OCI-LY3 (cell line): ENCODE measurements around the gene SUPT20H.

ENCODE experiments used
- EZH2phosphoT487 ChIP-seq: fragments of 200-600 bp; shearing (Covaris generic); IDR thresholded peaks from 2 replicates; pipeline ENCODE4 v1.6.1; 2018; ENCODE audit warnings: antibody characterized with exemption, mixed run types, low read depth
- TF ChIP-seq, protein P1 (sequence below): fragments of 200-600, 300-600 bp; sonication (generic); IDR thresholded peaks from 2 replicates; pipeline ENCODE4 v1.5.1; 2014; ENCODE audit warnings: antibody characterized with exemption, low read length, low read depth

DNA sequence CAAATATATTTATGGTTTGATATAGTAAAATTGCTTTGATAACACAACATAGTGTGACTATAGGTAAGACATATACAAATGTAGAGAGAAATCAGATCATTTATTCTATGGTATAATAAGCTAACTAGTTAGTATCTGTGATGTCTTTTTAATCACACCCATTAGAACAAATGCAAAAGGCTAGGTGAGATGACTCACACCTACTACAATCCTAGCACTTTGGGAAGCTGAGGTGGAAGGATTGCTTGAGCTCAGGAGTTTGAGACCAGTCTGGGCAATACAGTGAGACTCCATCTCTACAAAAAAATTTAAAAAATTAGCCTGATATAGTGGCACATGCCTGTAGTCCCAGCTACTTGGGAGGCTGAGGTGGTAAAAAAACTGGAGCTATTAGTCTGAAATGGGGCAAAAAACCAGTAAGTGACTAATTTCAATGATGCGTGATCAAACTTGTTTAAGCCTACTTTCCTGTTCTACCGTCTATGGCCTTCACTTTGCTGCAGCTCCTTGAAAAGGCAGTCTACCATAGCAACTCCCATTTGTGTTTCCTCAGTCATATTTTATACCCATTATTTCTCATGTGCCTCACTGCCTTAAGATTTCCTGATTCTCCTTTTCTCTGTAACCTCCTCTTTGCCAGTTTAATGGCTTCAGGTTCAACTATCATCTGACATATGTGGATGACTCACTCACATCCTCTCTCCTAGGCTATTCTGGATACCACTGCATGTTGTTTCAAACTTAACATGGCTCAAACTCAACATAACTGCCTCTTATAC, 72.8 kb downstream of the SUPT20H start:
- TF ChIP-seq, protein P1, sequence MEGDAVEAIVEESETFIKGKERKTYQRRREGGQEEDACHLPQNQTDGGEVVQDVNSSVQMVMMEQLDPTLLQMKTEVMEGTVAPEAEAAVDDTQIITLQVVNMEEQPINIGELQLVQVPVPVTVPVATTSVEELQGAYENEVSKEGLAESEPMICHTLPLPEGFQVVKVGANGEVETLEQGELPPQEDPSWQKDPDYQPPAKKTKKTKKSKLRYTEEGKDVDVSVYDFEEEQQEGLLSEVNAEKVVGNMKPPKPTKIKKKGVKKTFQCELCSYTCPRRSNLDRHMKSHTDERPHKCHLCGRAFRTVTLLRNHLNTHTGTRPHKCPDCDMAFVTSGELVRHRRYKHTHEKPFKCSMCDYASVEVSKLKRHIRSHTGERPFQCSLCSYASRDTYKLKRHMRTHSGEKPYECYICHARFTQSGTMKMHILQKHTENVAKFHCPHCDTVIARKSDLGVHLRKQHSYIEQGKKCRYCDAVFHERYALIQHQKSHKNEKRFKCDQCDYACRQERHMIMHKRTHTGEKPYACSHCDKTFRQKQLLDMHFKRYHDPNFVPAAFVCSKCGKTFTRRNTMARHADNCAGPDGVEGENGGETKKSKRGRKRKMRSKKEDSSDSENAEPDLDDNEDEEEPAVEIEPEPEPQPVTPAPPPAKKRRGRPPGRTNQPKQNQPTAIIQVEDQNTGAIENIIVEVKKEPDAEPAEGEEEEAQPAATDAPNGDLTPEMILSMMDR = no peak
- TF ChIP-seq EZH2phosphoT487 = no peak
